ENCODE measurements around the gene GNB3. TPM values are rescaled to one million over a fixed set of nuclear protein-coding genes. Genes with fewer than 3 reads are reported as not detected.

The GNB3 gene
- total and polyA plus RNA-seq, 9 of the 15 experiments (the other 6 are each of a cell fraction or from before 2014, with no cell fraction given), result 1.4 to 5.8 (median 2.0) TPM

DNA sequence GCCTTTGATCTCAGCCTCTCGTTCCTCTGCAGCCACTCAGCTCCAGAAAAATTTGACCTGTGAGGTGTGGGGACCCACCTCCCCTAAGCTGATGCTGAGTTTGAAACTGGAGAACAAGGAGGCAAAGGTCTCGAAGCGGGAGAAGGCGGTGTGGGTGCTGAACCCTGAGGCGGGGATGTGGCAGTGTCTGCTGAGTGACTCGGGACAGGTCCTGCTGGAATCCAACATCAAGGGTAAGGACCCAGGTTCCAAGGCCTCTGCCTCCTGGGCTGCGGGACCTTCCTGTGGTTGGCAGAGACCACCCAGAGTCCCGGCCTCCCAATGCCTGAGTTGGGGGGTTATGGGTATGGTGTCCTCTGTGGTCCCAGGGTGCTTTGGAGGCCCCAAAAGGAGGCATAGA is 23.6 kb upstream of the GNB3 start:
- Histone ChIP-seq H3K36me3 (ENCODE audit: control insufficient read depth, insufficient read depth, low read length) (no peaks in the 10 kb centered on the region), H2AFZ (ENCODE audit: low read depth, low read length) (no peak overlapping the region), H3K9me1 (ENCODE audit: control insufficient read depth, insufficient read depth, low read length) (no peaks in the 10 kb centered on the region), H3K4me2 (ENCODE audit: insufficient read depth, low read length) (no peak overlapping the region), H3K9ac (ENCODE audit: insufficient read depth in 1 of 2, low read depth in 2 of 2, low read length in 2 of 2) (no peak overlapping the region), H3K27me3 (ENCODE audit: control insufficient read depth in 2 of 2, insufficient read depth in 2 of 2, low read length in 2 of 2) (no peaks in the 10 kb centered on the region), H4K20me1 (replicated peaks; ENCODE audit: control insufficient read depth, insufficient read depth, low read length) (no peaks in the 10 kb centered on the region), H3K4me3 (no peak overlapping the region), H3K4me1 (replicated peaks in 1 of 2; ENCODE audit: control insufficient read depth in 2 of 2, insufficient read depth in 2 of 2, low read length in 2 of 2) (peaks cover 8 to 11% of the 10 kb centered on the region in 2 experiments; a peak in 4 of 5 replicates), H3K79me2 (ENCODE audit: control insufficient read depth, insufficient read depth, low read length) (no peaks in the 10 kb centered on the region), H3K27ac (ENCODE audit: extremely low read depth, low read depth, low read length) (no peak overlapping the region), H3K9me3 (replicated peaks; ENCODE audit: control insufficient read depth, insufficient read depth, low read depth, low read length) (no peaks in the 10 kb centered on the region)
- ChIA-PET CTCF (ENCODE audit: low intra/inter-chr PET ratio) (no interaction called here), POLR2A (no interaction called here)
- BruUV-seq (replicated peaks), result no TSS peak
- in situ Hi-C loops (cut with MboI), result no loop called here
- no peak for ATAC-seq
- intact Hi-C loops (cut with micrococcal nuclease), result no loop called here
- WGBS (ENCODE audit: insufficient coverage, low coverage, missing lambda C conversion rate), result 54% methylated on average over 8 of the region's 8 CpGs
- DNase-seq (ENCODE audit: extremely low read depth in 1 of 4, low spot score in 3 of 4), result no peak
- no peak for FAIRE-seq
- TF ChIP-seq ZNF445 (CRISPR knock-in tag; IDR thresholded peaks at IDR 0.05; ENCODE audit: low read depth), result no peak
- no peak for TF ChIP-seq HOMEZ (CRISPR knock-in tag; IDR thresholded peaks at IDR 0.05)
- TF ChIP-seq SMARCE1 (IDR thresholded peaks at IDR 0.05), result no peak
- no peak for TF ChIP-seq ZNF165 (CRISPR knock-in tag; IDR thresholded peaks at IDR 0.05; ENCODE audit: borderline replicate concordance)
- TF ChIP-seq JUN (IDR thresholded peaks at IDR 0.05; ENCODE audit: borderline replicate concordance, low read depth, low read length), result no peak
- TF ChIP-seq JUN (CRISPR knock-in tag; IDR thresholded peaks at IDR 0.05; ENCODE audit: borderline replicate concordance), result no peak
- no peak for TF ChIP-seq CBX1 (IDR thresholded peaks at IDR 0.05; ENCODE audit: low read depth)
- no peak for TF ChIP-seq FOS (IDR thresholded peaks at IDR 0.05; ENCODE audit: extremely low read depth, insufficient read length)
- TF ChIP-seq, protein P1, sequence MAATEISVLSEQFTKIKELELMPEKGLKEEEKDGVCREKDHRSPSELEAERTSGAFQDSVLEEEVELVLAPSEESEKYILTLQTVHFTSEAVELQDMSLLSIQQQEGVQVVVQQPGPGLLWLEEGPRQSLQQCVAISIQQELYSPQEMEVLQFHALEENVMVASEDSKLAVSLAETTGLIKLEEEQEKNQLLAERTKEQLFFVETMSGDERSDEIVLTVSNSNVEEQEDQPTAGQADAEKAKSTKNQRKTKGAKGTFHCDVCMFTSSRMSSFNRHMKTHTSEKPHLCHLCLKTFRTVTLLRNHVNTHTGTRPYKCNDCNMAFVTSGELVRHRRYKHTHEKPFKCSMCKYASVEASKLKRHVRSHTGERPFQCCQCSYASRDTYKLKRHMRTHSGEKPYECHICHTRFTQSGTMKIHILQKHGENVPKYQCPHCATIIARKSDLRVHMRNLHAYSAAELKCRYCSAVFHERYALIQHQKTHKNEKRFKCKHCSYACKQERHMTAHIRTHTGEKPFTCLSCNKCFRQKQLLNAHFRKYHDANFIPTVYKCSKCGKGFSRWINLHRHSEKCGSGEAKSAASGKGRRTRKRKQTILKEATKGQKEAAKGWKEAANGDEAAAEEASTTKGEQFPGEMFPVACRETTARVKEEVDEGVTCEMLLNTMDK (IDR thresholded peaks at IDR 0.05; ENCODE audit: borderline replicate concordance, insufficient read depth, low read depth, low read length, poor library complexity, severe bottlenecking), result no peak
- TF ChIP-seq PHF8 (IDR thresholded peaks at IDR 0.05; ENCODE audit: borderline replicate concordance, low read length), result no peak
- no peak for TF ChIP-seq ZEB2 (IDR thresholded peaks at IDR 0.05)
- no peak for TF ChIP-seq CXXC5 (CRISPR knock-in tag; IDR thresholded peaks at IDR 0.05)
- TF ChIP-seq ZBTB5 (IDR thresholded peaks at IDR 0.05), result no peak
- TF ChIP-seq, protein P2, sequence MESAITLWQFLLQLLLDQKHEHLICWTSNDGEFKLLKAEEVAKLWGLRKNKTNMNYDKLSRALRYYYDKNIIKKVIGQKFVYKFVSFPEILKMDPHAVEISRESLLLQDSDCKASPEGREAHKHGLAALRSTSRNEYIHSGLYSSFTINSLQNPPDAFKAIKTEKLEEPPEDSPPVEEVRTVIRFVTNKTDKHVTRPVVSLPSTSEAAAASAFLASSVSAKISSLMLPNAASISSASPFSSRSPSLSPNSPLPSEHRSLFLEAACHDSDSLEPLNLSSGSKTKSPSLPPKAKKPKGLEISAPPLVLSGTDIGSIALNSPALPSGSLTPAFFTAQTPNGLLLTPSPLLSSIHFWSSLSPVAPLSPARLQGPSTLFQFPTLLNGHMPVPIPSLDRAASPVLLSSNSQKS (CRISPR knock-in tag; IDR thresholded peaks at IDR 0.05), result no peak
- TF ChIP-seq ZNF583 (CRISPR knock-in tag; IDR thresholded peaks at IDR 0.05), result no peak
- TF ChIP-seq ZNF184 (CRISPR knock-in tag; IDR thresholded peaks at IDR 0.05), result no peak
- no peak for TF ChIP-seq BRD4 (IDR thresholded peaks at IDR 0.05)
- TF ChIP-seq JUNB (CRISPR knock-in tag; conservative IDR thresholded peaks at IDR 0.05), result no peak

Measured in K562 (cell line).